NCI-H526 (cell line): ENCODE results near the gene COL27A1.

Experiments
- DNase-seq, 2 experiments: peaks; one replicate each; lab custom pipeline; 2025; lab: John Stamatoyannopoulos, UW

The COL27A1 gene

GRCh38 chr9:114271556-114272510, 116.5 kb downstream of the COL27A1 start:
- peak in 1 of 2 experiments; percentile 21 for DNase-seq

GRCh38 chr9:114272739-114273431, 117.5 kb downstream of the COL27A1 start:
- DNase-seq = no peak

- no peak for DNase-seq
Measured at GRCh38 chr9:114273461-114273881, 118.1 kb downstream of the COL27A1 start.

GRCh38 chr9:114274217-114274616, 118.9 kb downstream of the COL27A1 start:
- no peak for DNase-seq

GRCh38 chr9:114275246-114276004, 120.1 kb downstream of the COL27A1 start:
- no peak for DNase-seq

GRCh38 chr9:114276908-114277821, 121.8 kb downstream of the COL27A1 start:
- DNase-seq = no peak

GRCh38 chr9:114278356-114278755, 123.0 kb downstream of the COL27A1 start:
- no peak for DNase-seq

- DNase-seq = no peak
Measured at GRCh38 chr9:114278881-114279570, 123.7 kb downstream of the COL27A1 start.

- DNase-seq = no peak
Measured at GRCh38 chr9:114279693-114280092, 124.4 kb downstream of the COL27A1 start.

GRCh38 chr9:114280636-114281472, 125.5 kb downstream of the COL27A1 start:
- no peak for DNase-seq

GRCh38 chr9:114281473-114282103, 126.3 kb downstream of the COL27A1 start:
- DNase-seq = no peak

GRCh38 chr9:114282104-114282485, 126.8 kb downstream of the COL27A1 start:
- no peak for DNase-seq

- DNase-seq = no peak
Measured at GRCh38 chr9:114282507-114282906, 127.2 kb downstream of the COL27A1 start.

GRCh38 chr9:114282926-114283325, 127.6 kb downstream of the COL27A1 start:
- no peak for DNase-seq

- DNase-seq = no peak
Measured at GRCh38 chr9:114283551-114284111, 128.3 kb downstream of the COL27A1 start.

GRCh38 chr9:114284316-114285060, 129.2 kb downstream of the COL27A1 start:
- no peak for DNase-seq

GRCh38 chr9:114285166-114285867, 130.0 kb downstream of the COL27A1 start:
- DNase-seq = no peak
